GM23338 (cell line): ENCODE results near the gene UBE2D4.

Experiments used
- CREB1 ChIP-seq: fragments of 250-450 bp; sonication (Bioruptor Pico); IDR thresholded peaks from 2 replicates; pipeline ENCODE4 v1.5.0; 2020; ENCODE audit warnings: low read depth, mild to moderate bottlenecking, moderate library complexity
- CTCF ChIP-seq, 2 experiments: fragments of 200-600 bp in 1 of 2; sonication (generic) in 1 of 2; conservative IDR thresholded peaks; 2 replicates each; pipeline versions ENCODE4 v1.5.1 to v1.6.1; 2016 to 2017; ENCODE audit warnings: antibody characterized with exemption in 2 of 2, low read depth in 2 of 2, mild to moderate bottlenecking in 2 of 2, moderate library complexity in 1 of 2
- ETS1 ChIP-seq: IDR thresholded peaks from 2 replicates; pipeline ENCODE4 v1.6.1; 2016; ENCODE audit warnings: antibody characterized with exemption
- EZH2 ChIP-seq: fragments of 200-600 bp; sonication (generic); IDR thresholded peaks from one replicate; pipeline ENCODE4 v1.8.0; 2017; ENCODE audit warnings: antibody characterized with exemption, mild to moderate bottlenecking, low read depth; ENCODE audit not compliant: unreplicated experiment
- EZH2phosphoT487 ChIP-seq: fragments of 200-600 bp; sonication (generic); IDR thresholded peaks from one replicate; pipeline ENCODE4 v1.8.1; 2018; ENCODE audit warnings: antibody characterized with exemption; ENCODE audit not compliant: unreplicated experiment
- JUNB ChIP-seq: IDR thresholded peaks from one replicate; pipeline ENCODE4 v1.6.1; 2016; ENCODE audit warnings: antibody characterized with exemption; ENCODE audit not compliant: unreplicated experiment
- NANOG ChIP-seq: IDR thresholded peaks from 2 replicates; pipeline ENCODE4 v1.6.1; 2016; ENCODE audit warnings: antibody characterized with exemption, borderline replicate concordance
- POLR2AphosphoS5 ChIP-seq: IDR thresholded peaks from 2 replicates; pipeline ENCODE4 v1.6.1; 2016; ENCODE audit warnings: antibody characterized with exemption, low read depth
- STAT1 ChIP-seq: IDR thresholded peaks from one replicate; pipeline ENCODE4 v1.6.1; 2016; ENCODE audit warnings: antibody characterized with exemption; ENCODE audit not compliant: unreplicated experiment
- ZNF114 ChIP-seq: fragments of 250-450 bp; sonication (Bioruptor Pico); IDR thresholded peaks from 2 replicates; pipeline ENCODE4 v1.5.0; 2020; ENCODE audit warnings: mild to moderate bottlenecking, moderate library complexity
- TF ChIP-seq, protein P1 (sequence below): IDR thresholded peaks from one replicate; pipeline ENCODE4 v1.6.1; 2018; ENCODE audit warnings: antibody characterized with exemption; ENCODE audit not compliant: unreplicated experiment

- TF ChIP-seq POLR2AphosphoS5, result no peak
- TF ChIP-seq CTCF (conservative IDR thresholded peaks at IDR 0.05; ENCODE audit: low read depth in 2 of 2), result no peak
- no peak for TF ChIP-seq EZH2
- no peak for TF ChIP-seq NANOG
- TF ChIP-seq, protein P1, sequence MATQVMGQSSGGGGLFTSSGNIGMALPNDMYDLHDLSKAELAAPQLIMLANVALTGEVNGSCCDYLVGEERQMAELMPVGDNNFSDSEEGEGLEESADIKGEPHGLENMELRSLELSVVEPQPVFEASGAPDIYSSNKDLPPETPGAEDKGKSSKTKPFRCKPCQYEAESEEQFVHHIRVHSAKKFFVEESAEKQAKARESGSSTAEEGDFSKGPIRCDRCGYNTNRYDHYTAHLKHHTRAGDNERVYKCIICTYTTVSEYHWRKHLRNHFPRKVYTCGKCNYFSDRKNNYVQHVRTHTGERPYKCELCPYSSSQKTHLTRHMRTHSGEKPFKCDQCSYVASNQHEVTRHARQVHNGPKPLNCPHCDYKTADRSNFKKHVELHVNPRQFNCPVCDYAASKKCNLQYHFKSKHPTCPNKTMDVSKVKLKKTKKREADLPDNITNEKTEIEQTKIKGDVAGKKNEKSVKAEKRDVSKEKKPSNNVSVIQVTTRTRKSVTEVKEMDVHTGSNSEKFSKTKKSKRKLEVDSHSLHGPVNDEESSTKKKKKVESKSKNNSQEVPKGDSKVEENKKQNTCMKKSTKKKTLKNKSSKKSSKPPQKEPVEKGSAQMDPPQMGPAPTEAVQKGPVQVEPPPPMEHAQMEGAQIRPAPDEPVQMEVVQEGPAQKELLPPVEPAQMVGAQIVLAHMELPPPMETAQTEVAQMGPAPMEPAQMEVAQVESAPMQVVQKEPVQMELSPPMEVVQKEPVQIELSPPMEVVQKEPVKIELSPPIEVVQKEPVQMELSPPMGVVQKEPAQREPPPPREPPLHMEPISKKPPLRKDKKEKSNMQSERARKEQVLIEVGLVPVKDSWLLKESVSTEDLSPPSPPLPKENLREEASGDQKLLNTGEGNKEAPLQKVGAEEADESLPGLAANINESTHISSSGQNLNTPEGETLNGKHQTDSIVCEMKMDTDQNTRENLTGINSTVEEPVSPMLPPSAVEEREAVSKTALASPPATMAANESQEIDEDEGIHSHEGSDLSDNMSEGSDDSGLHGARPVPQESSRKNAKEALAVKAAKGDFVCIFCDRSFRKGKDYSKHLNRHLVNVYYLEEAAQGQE, result no peak
- TF ChIP-seq EZH2phosphoT487, result no peak
- TF ChIP-seq JUNB, result no peak
- TF ChIP-seq CREB1 (CRISPR knock-in tag), result no peak
- no peak for TF ChIP-seq STAT1
- no peak for TF ChIP-seq ETS1
- no peak for TF ChIP-seq ZNF114
Observed at GRCh38 chr7:43888993-43889945, 37.0 kb upstream of the UBE2D4 start.
